ENCODE data around the gene CLEC18C. TPM values are rescaled to one million over a fixed set of nuclear protein-coding genes. Genes with fewer than 3 reads are reported as not detected.

Gene CLEC18C
- total and polyA plus RNA-seq, 10 of the 15 experiments (the other 5 are each of a cell fraction or from before 2014, with no cell fraction given): 0.05 to 0.11 TPM; not detected in 8

DNA sequence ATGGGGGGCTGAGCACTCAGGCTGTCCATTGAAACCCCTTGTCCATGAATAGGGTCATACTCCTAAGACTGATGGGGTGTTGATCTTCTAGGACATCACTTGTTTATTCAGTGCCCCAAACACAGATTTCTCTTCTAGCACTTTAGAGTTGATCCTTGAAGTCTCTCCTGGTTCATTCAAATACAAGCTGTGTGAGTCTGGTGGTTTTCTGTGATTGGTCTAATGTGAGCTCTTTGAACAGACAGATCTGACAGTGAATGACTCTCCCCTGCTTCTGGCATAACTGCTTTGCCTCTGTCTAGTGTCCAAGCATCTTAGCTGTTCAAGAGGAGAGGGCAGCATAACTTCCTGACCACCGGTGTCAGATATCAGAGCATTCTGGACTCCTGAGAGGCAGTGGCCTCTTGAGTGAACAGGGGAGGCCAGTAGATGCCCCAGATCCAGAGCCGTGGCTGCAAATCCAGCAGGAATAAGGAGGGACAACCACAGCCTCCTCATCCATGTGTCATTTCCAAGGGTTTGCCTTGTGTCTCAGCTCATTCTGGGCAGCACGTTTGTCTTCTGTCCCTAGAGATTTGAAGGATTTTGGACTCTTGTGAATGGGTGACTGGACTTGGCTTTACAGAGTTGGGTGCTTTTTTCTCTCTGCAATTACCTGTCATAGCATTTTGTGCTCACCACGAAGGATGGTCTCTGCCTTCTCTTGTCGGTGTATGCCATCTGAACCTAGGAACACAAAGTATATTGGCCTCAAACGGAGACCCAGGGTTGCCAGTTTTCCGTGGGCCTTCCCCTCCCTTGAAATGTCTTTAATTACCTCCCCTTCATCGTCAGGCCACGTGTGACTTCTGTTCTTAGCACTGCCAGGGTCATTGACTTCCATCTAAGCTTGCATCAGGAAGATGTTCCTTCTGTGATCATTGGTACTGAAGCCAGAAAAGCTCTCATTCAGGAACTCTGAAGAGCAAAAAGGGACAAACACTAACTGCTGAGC lies 13.9 kb upstream of the CLEC18C start (continued):
- TF ChIP-seq E2F8 (IDR thresholded peaks at IDR 0.05; ENCODE audit: low read depth, partially characterized antibody) (no peak), SIX5 (IDR thresholded peaks at IDR 0.05; ENCODE audit: low read depth, low read length, severe bottlenecking) (no peak), JUNB (IDR thresholded peaks at IDR 0.05) (no peak)

- ChIA-PET POLR2A (no interaction called here), CTCF (no interaction called here), SMC1A (ENCODE audit: uncharacterized antibody, unreplicated experiment) (interaction anchor here (1.7 kb wide), 1 partner anchor 494 kb away, joined by 6 read pairs; no protein-coding TSS in a partner anchor), RAD21 (ENCODE audit: unreplicated experiment) (no interaction called here)
- Histone ChIP-seq H4K20me1 (ENCODE audit: control insufficient read depth, insufficient read depth) (no peaks in the 10 kb centered on the region), H3K9me3 (replicated peaks; ENCODE audit: control insufficient read depth, insufficient read depth, low read length) (no peaks in the 10 kb centered on the region), H3K9ac (ENCODE audit: control insufficient read depth, insufficient read depth, low read length) (no peak overlapping the region), H3K27ac (ENCODE audit: control insufficient read depth, insufficient read depth) (no peak overlapping the region), H3K36me3 (ENCODE audit: control insufficient read depth in 2 of 2, insufficient read depth in 2 of 2, low read length in 1 of 2) (peaks cover 11 to 15% of the 10 kb centered on the region in 2 experiments; a peak in 3 of 4 replicates), H3K4me2 (ENCODE audit: control insufficient read depth, insufficient read depth) (no peak overlapping the region), H3K4me3 (no peak overlapping the region), H3K4me1 (ENCODE audit: control insufficient read depth, insufficient read depth, low read length) (no peaks in the 10 kb centered on the region), H2AFZ (ENCODE audit: control insufficient read depth, low read depth, low read length) (no peak overlapping the region), H3K27me3 (replicated peaks in 1 of 2; ENCODE audit: control insufficient read depth in 2 of 2, insufficient read depth in 2 of 2, low read length in 1 of 2) (no peaks in the 10 kb centered on the region), H3K79me2 (ENCODE audit: control insufficient read depth, insufficient read depth, low read length) (no peaks in the 10 kb centered on the region)
- FAIRE-seq: no peak
- BruUV-seq (replicated peaks): no TSS peak
- no peak for ATAC-seq
- in situ Hi-C loops (cut with MboI) (no loop called here), intact Hi-C loops (cut with micrococcal nuclease; ENCODE audit: unreplicated experiment) (loop anchor here (10.0 kb wide), 2 partner anchors 94 to 494 kb away; partner anchors contain the start of gene EXOSC6)
- 83% methylated on average over 6 of the region's 6 CpGs for WGBS (ENCODE audit: insufficient coverage, insufficient replicate concordance, low lambda C conversion rate, missing lambda C conversion rate)
- DNase-seq (ENCODE audit: low read depth, low spot score): no peak
- TF ChIP-seq, protein P1, sequence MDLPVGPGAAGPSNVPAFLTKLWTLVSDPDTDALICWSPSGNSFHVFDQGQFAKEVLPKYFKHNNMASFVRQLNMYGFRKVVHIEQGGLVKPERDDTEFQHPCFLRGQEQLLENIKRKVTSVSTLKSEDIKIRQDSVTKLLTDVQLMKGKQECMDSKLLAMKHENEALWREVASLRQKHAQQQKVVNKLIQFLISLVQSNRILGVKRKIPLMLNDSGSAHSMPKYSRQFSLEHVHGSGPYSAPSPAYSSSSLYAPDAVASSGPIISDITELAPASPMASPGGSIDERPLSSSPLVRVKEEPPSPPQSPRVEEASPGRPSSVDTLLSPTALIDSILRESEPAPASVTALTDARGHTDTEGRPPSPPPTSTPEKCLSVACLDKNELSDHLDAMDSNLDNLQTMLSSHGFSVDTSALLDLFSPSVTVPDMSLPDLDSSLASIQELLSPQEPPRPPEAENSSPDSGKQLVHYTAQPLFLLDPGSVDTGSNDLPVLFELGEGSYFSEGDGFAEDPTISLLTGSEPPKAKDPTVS (IDR thresholded peaks at IDR 0.05; ENCODE audit: low read depth, low read length): no peak
- TF ChIP-seq ZBTB33 (IDR thresholded peaks at IDR 0.05) (no peak), ASH2L (IDR thresholded peaks at IDR 0.05; ENCODE audit: borderline replicate concordance, low read depth) (no peak), TARDBP (IDR thresholded peaks at IDR 0.05; ENCODE audit: borderline replicate concordance) (no peak), KDM1A (IDR thresholded peaks at IDR 0.05; ENCODE audit: borderline replicate concordance) (no peak), RELA (IDR thresholded peaks at IDR 0.05; ENCODE audit: borderline replicate concordance, partially characterized antibody) (no peak), STAT1 (conservative IDR thresholded peaks at IDR 0.05) (no peak)
- TF ChIP-seq, protein P2, sequence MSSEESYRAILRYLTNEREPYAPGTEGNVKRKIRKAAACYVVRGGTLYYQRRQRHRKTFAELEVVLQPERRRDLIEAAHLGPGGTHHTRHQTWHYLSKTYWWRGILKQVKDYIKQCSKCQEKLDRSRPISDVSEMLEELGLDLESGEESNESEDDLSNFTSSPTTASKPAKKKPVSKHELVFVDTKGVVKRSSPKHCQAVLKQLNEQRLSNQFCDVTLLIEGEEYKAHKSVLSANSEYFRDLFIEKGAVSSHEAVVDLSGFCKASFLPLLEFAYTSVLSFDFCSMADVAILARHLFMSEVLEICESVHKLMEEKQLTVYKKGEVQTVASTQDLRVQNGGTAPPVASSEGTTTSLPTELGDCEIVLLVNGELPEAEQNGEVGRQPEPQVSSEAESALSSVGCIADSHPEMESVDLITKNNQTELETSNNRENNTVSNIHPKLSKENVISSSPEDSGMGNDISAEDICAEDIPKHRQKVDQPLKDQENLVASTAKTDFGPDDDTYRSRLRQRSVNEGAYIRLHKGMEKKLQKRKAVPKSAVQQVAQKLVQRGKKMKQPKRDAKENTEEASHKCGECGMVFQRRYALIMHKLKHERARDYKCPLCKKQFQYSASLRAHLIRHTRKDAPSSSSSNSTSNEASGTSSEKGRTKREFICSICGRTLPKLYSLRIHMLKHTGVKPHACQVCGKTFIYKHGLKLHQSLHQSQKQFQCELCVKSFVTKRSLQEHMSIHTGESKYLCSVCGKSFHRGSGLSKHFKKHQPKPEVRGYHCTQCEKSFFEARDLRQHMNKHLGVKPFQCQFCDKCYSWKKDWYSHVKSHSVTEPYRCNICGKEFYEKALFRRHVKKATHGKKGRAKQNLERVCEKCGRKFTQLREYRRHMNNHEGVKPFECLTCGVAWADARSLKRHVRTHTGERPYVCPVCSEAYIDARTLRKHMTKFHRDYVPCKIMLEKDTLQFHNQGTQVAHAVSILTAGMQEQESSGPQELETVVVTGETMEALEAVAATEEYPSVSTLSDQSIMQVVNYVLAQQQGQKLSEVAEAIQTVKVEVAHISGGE (CRISPR knock-in tag; IDR thresholded peaks at IDR 0.05): no peak
Observed at GRCh38 chr16:70160388-70160787, 13.2 kb upstream of the CLEC18C start.
